NCI-H146 treated with DMSO at 0.1 percent for 48 hours (cell line): ENCODE results near the gene SLC66A2.

ENCODE experiments used
- DNase-seq: peaks from one replicate; lab custom pipeline; 2025; ENCODE audit not compliant: unreplicated experiment; lab: John Stamatoyannopoulos, UW

SLC66A2 gene

DNA sequence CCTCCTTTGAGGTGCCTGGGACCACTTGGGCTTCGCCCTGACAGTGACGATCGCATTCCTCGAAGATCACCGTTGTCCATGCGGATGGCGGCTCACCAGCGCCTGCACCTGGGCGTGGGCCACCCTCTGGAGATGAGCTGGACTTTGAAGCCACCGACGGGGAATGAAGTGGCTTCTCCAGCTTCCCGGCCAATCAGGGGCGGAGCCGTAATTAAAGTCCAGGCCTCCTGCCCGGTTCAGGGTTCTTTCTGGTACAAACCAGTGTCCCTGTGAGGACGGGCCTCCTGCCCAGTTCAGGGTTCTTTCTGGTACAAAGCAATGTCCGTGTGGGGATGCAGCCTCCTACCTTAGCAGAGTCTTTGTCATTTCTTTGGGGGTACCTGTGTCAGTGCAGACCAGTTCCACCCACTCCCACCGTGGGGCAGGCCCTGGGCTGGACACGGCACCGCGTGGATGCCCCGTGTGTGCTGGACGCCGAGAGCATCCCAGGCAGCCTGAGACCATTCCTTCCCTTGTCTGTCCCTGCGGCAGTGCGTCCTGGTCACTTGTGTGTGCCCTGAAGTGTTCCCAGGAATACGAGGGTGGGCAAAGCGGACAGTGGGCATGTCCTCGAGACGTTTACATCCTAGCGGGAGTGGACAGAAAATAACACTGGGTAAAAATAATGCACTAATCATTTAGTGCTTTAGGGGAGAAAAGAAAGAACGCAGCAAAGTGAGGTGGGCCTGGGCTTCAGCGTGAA lies 98.7 kb downstream of the SLC66A2 start:
- DNase-seq: no peak
